HCT116 (cell line): ENCODE results near the gene MIF4GD. TPM values are rescaled to one million over a fixed set of nuclear protein-coding genes. Genes with fewer than 3 reads are reported as not detected.

Source experiments
- ATAC-seq: fragments of 200-7000 bp; cut with Tn5 transposase; 2 replicates; pipeline ENCODE4 v1.9.1; 2020; ENCODE audit warnings: mild to moderate bottlenecking, moderate library complexity
- BruUV-seq: library from RNA; stranded (reverse); fragments of 400-500 nt; replicated peaks from 2 replicates; lab custom pipeline; 2021; lab: Mats Ljungman, UMichigan
- CTCF ChIA-PET: fragments of 300-600 bp; sonication (Branson Sonifier 250); formaldehyde crosslinking; loops from one replicate; lab custom pipeline; 2021; ENCODE audit warnings: antibody characterized with exemption; lab: Charles Lee
- POLR2A ChIA-PET: fragments of 300-600, 350-600 bp; sonication (Branson Sonifier 250); formaldehyde crosslinking; loops from one replicate; lab custom pipeline; 2021; ENCODE audit warnings: antibody characterized with exemption; lab: Charles Lee
- RAD21 ChIA-PET, 2 experiments: fragments of 300-600 bp; sonication (Branson Sonifier 250); formaldehyde crosslinking; loops; one replicate each; lab custom pipeline; 2023; ENCODE audit warnings: low total read pairs in 2 of 2; ENCODE audit not compliant: uncharacterized antibody in 2 of 2, unreplicated experiment in 2 of 2, low non-redundant PET in 1 of 2; lab: Charles Lee
- DNase-seq: peaks from one replicate; pipeline ENCODE4 v3.0.0-alpha.2; 2010; ENCODE audit warnings: low read depth, low spot score
- H2AFZ ChIP-seq: fragments of 200-600 bp; shearing (Covaris generic), sonication (generic); 2 replicates; pipeline ENCODE4 v1.6.1; 2017; ENCODE audit warnings: low read depth, mixed run types, mixed read lengths, antibody characterized with exemption, low read length; ENCODE audit not compliant: poor library complexity, severe bottlenecking
- H3K27ac ChIP-seq: 2 replicates; pipeline ENCODE4 v1.5.1; 2012; ENCODE audit warnings: low read depth, low read length
- H3K27me3 ChIP-seq: fragments of 200-600 bp; sonication (generic); 2 replicates; pipeline ENCODE4 v1.6.1; 2016; ENCODE audit warnings: mixed run types, low read length, mixed read lengths; ENCODE audit not compliant: insufficient read depth
- H3K36me3 ChIP-seq, 2 experiments: fragments of 200-500 bp in 1 of 2; fragments of 200-600 bp in 1 of 2; sonication (Bioruptor generic) in 1 of 2; sonication (generic) in 1 of 2; 2 replicates each; pipeline versions ENCODE4 v1.5.1 to v1.6.1; 2014 to 2016; ENCODE audit warnings: low read length in 2 of 2, inconsistent platforms in 1 of 2, mixed read lengths in 1 of 2, mixed run types in 1 of 2; ENCODE audit not compliant: insufficient read depth in 2 of 2, control insufficient read depth in 1 of 2
- H3K4me1 ChIP-seq, 2 experiments: fragments of 200-600 bp in 1 of 2; sonication (generic) in 1 of 2; 2 replicates each; pipeline versions ENCODE4 v1.5.1 to v1.6.1; 2012 to 2017; ENCODE audit warnings: low read length in 2 of 2, inconsistent platforms in 1 of 2, mild to moderate bottlenecking in 1 of 2, mixed read lengths in 1 of 2, mixed run types in 1 of 2, moderate library complexity in 1 of 2; ENCODE audit not compliant: insufficient read depth in 2 of 2, control insufficient read depth in 1 of 2
- H3K4me2 ChIP-seq: fragments of 200-600 bp; sonication (generic); 2 replicates; pipeline ENCODE4 v1.6.1; 2017; ENCODE audit warnings: mixed run types, low read length, mixed read lengths
- H3K4me3 ChIP-seq, 2 experiments: fragments of 200-600 bp in 1 of 2; sonication (generic) in 1 of 2; replicated peaks in 1 of 2; 2 replicates each; pipeline ENCODE4 v1.5.1; 2011 to 2016; ENCODE audit warnings: low read length in 2 of 2, control low read depth in 1 of 2, low read depth in 1 of 2, mild to moderate bottlenecking in 1 of 2, mixed read lengths in 1 of 2, mixed run types in 1 of 2
- H3K79me2 ChIP-seq: fragments of 200-600 bp; sonication (generic); 2 replicates; pipeline ENCODE4 v1.6.1; 2017; ENCODE audit warnings: mild to moderate bottlenecking, mixed run types, low read length, moderate library complexity, mixed read lengths; ENCODE audit not compliant: insufficient read depth
- H3K9ac ChIP-seq: fragments of 200-600 bp; sonication (generic); 2 replicates; pipeline ENCODE4 v1.6.1; 2016; ENCODE audit warnings: low read length, mixed read lengths
- H3K9me2 ChIP-seq: fragments of 200-600 bp; sonication (generic), shearing (Covaris generic); 2 replicates; pipeline ENCODE4 v1.6.1; 2017; ENCODE audit warnings: mixed run types, mild to moderate bottlenecking, moderate library complexity; ENCODE audit not compliant: insufficient read depth
- H3K9me3 ChIP-seq, 2 experiments: fragments of 200-500 bp in 1 of 2; fragments of 200-600 bp in 1 of 2; sonication (Bioruptor generic) in 1 of 2; sonication (generic) in 1 of 2; 2 replicates each; pipeline ENCODE4 v1.6.1; 2014 to 2017; ENCODE audit warnings: low read length in 2 of 2, mixed read lengths in 2 of 2, inconsistent platforms in 1 of 2, low read depth in 1 of 2, mild to moderate bottlenecking in 1 of 2, mixed run types in 1 of 2, moderate library complexity in 1 of 2; ENCODE audit not compliant: control insufficient read depth in 1 of 2, insufficient read depth in 1 of 2
- H4K20me1 ChIP-seq: fragments of 200-600 bp; sonication (generic), shearing (Covaris generic); 2 replicates; pipeline ENCODE4 v1.6.1; 2017; ENCODE audit warnings: mixed run types, mild to moderate bottlenecking, moderate library complexity; ENCODE audit not compliant: insufficient read depth
- CBX3 ChIP-seq: IDR thresholded peaks from 2 replicates; pipeline ENCODE4 v1.6.1; 2012; ENCODE audit warnings: low read depth
- FOSL1 ChIP-seq: IDR thresholded peaks from 2 replicates; pipeline ENCODE4 v1.6.1; 2012; ENCODE audit warnings: low read depth
- POLR2A ChIP-seq: IDR thresholded peaks from 2 replicates; pipeline ENCODE4 v1.7.0; 2011; ENCODE audit warnings: borderline replicate concordance; ENCODE audit not compliant: insufficient read depth, insufficient read length; ENCODE audit errors: extremely low read depth
- RAD21 ChIP-seq: IDR thresholded peaks from 2 replicates; pipeline ENCODE4 v1.6.1; 2012; ENCODE audit warnings: low read depth, mild to moderate bottlenecking
- SIN3A ChIP-seq: IDR thresholded peaks from 2 replicates; pipeline ENCODE4 v1.6.1; 2012; ENCODE audit warnings: low read depth
- SRF ChIP-seq: IDR thresholded peaks from 2 replicates; pipeline ENCODE4 v1.6.1; 2012; ENCODE audit warnings: low read depth
- TCF7L2 ChIP-seq: IDR thresholded peaks from 2 replicates; pipeline ENCODE4 v1.7.0; 2011; ENCODE audit warnings: borderline replicate concordance, inconsistent platforms; ENCODE audit not compliant: insufficient read depth, insufficient read length; ENCODE audit errors: extremely low read depth
- ZBTB33 ChIP-seq: IDR thresholded peaks from 2 replicates; pipeline ENCODE4 v1.6.1; 2011; ENCODE audit warnings: mild to moderate bottlenecking, low read length, moderate library complexity; ENCODE audit not compliant: insufficient replicate concordance; ENCODE audit errors: extremely low read depth
- ZNF274 ChIP-seq: fragments of 200-500 bp; sonication (Bioruptor generic); IDR thresholded peaks from 2 replicates; pipeline ENCODE4 v1.6.1; 2014; ENCODE audit warnings: mild to moderate bottlenecking, low read depth, low read length, inconsistent platforms
- intact Hi-C: fragments of 100-400 bp; cut with micrococcal nuclease; formaldehyde crosslinking; loops from 2 replicates; pipeline ENCODE4 v1.10.0; 2022
- total RNA-seq: library from RNA; stranded (reverse); gene quantifications from one replicate; pipeline ENCODE4 v1.2.1, GENCODE V29; 2021; ENCODE audit not compliant: unreplicated experiment
- TF ChIP-seq, protein P1 (sequence below), 3 experiments: fragments of 200-600 bp in 1 of 3; sonication (generic) in 1 of 3; IDR thresholded peaks in 2 of 3; conservative IDR thresholded peaks in 1 of 3; 2 replicates each; pipeline ENCODE4 v1.5.1; 2012 to 2017; ENCODE audit warnings: low read depth in 2 of 3, low read length in 2 of 3, antibody characterized with exemption in 1 of 3, borderline replicate concordance in 1 of 3, control low read depth in 1 of 3, mild to moderate bottlenecking in 1 of 3, mixed read lengths in 1 of 3, mixed run types in 1 of 3, moderate library complexity in 1 of 3; ENCODE audit not compliant: insufficient read depth in 1 of 3
- TF ChIP-seq, protein P2 (sequence below): IDR thresholded peaks from 2 replicates; pipeline ENCODE4 v1.6.1; 2012; ENCODE audit warnings: low read depth

Gene MIF4GD
- total RNA-seq, 1 experiment from 2014 or later = 35.2 TPM

GRCh38 chr17:75265614-75266315 lies 5.3 kb downstream of the MIF4GD start:
- no peaks in the 10 kb centered on the region for H3K9me2 ChIP-seq
- no peak for DNase-seq

More at GRCh38 chr17:75265614-75266315, 5.3 kb downstream of the MIF4GD start:
- TF ChIP-seq, protein P1, sequence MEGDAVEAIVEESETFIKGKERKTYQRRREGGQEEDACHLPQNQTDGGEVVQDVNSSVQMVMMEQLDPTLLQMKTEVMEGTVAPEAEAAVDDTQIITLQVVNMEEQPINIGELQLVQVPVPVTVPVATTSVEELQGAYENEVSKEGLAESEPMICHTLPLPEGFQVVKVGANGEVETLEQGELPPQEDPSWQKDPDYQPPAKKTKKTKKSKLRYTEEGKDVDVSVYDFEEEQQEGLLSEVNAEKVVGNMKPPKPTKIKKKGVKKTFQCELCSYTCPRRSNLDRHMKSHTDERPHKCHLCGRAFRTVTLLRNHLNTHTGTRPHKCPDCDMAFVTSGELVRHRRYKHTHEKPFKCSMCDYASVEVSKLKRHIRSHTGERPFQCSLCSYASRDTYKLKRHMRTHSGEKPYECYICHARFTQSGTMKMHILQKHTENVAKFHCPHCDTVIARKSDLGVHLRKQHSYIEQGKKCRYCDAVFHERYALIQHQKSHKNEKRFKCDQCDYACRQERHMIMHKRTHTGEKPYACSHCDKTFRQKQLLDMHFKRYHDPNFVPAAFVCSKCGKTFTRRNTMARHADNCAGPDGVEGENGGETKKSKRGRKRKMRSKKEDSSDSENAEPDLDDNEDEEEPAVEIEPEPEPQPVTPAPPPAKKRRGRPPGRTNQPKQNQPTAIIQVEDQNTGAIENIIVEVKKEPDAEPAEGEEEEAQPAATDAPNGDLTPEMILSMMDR (IDR thresholded peaks at IDR 0.05 in 2 of 3, conservative IDR thresholded peaks at IDR 0.05 in 1 of 3; ENCODE audit: borderline replicate concordance in 1 of 3, insufficient read depth in 1 of 3, low read depth in 2 of 3, low read length in 2 of 3) = no peak
- no peak for TF ChIP-seq TCF7L2
- no peak for TF ChIP-seq SRF
- TF ChIP-seq RAD21 = no peak
- no peak for TF ChIP-seq CBX3
- no peak for TF ChIP-seq POLR2A
- no peak for TF ChIP-seq FOSL1
- TF ChIP-seq, protein P2, sequence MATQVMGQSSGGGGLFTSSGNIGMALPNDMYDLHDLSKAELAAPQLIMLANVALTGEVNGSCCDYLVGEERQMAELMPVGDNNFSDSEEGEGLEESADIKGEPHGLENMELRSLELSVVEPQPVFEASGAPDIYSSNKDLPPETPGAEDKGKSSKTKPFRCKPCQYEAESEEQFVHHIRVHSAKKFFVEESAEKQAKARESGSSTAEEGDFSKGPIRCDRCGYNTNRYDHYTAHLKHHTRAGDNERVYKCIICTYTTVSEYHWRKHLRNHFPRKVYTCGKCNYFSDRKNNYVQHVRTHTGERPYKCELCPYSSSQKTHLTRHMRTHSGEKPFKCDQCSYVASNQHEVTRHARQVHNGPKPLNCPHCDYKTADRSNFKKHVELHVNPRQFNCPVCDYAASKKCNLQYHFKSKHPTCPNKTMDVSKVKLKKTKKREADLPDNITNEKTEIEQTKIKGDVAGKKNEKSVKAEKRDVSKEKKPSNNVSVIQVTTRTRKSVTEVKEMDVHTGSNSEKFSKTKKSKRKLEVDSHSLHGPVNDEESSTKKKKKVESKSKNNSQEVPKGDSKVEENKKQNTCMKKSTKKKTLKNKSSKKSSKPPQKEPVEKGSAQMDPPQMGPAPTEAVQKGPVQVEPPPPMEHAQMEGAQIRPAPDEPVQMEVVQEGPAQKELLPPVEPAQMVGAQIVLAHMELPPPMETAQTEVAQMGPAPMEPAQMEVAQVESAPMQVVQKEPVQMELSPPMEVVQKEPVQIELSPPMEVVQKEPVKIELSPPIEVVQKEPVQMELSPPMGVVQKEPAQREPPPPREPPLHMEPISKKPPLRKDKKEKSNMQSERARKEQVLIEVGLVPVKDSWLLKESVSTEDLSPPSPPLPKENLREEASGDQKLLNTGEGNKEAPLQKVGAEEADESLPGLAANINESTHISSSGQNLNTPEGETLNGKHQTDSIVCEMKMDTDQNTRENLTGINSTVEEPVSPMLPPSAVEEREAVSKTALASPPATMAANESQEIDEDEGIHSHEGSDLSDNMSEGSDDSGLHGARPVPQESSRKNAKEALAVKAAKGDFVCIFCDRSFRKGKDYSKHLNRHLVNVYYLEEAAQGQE = no peak
- TF ChIP-seq ZBTB33 = no peak
- no peak for TF ChIP-seq SIN3A
- no peak for TF ChIP-seq ZNF274
- no peaks in the 10 kb centered on the region for H4K20me1 ChIP-seq
- no peaks in the 10 kb centered on the region for H3K27me3 ChIP-seq
- peaks cover 18 to 39% of the 10 kb centered on the region in 2 experiments; a peak in 3 of 4 replicates for H3K36me3 ChIP-seq
- no peak overlapping the region for H3K4me3 ChIP-seq
- RAD21 ChIA-PET = no interaction called here
- H3K4me2 ChIP-seq = no peak overlapping the region
- BruUV-seq = no TSS peak
- H2AFZ ChIP-seq = no peak overlapping the region
- no peak for ATAC-seq
- no peak overlapping the region for H3K27ac ChIP-seq
- H3K9ac ChIP-seq = no peak overlapping the region
- no peaks in the 10 kb centered on the region for H3K9me3 ChIP-seq
- peaks cover 18 to 41% of the 10 kb centered on the region in 2 experiments for H3K4me1 ChIP-seq
- H3K79me2 ChIP-seq = peaks cover 34% of the 10 kb centered on the region
- intact Hi-C loops = loop anchor here (10.0 kb wide), 1 partner anchor 151 kb away; no protein-coding TSS in a partner anchor
- CTCF ChIA-PET = no interaction called here
- POLR2A ChIA-PET = no interaction called here
